Measurements from ENCODE around the gene DNAH6. TPM values are rescaled to one million over a fixed set of nuclear protein-coding genes. Genes with fewer than 3 reads are reported as not detected.
"Not testable (repeated sequence)": the region's sequence is repeated elsewhere in the genome, so short reads cannot be mapped to it uniquely, and the experiment has no call there.

DNAH6 gene
- polyA plus RNA-seq, 3 donors from 2014 or later: 0.07 TPM; not detected in 2

DNA sequence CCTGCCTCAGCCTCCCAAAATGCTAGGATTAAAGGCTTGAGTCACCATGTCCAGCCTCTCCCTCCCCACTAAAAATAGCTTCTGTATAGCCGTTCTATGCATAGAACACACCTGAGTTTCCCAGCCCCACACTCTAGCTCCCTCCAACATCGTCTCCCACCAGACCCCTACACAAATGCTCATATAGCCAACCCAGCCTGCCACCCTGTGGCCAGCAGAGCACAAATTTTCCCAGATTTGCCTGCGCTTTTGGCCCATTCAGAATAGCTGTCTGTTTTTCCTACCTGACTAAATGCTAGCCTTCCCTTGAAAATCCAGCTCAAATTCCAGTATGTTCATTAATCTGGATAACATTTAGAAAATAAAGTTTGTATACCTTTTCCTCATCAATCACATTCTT, 341.8 kb downstream of the DNAH6 start:
- H3K27ac Mint-ChIP-seq: peak overlapping the region in 3 of 6 donors; percentile 8 to 83 (median 71)
- H3K4me1 Mint-ChIP-seq: peaks cover 45 to 54% of the 10 kb centered on the region in 2 donors
- DNase-seq: no peak
- peaks cover 0 to 6% (median 2%) of the 10 kb centered on the region in 3 donors for H3K27me3 Mint-ChIP-seq (ENCODE audit: low read depth in 3 of 3)
- H3K9me3 Mint-ChIP-seq: peaks cover 0 to 3% (median 0%) of the 10 kb centered on the region in 6 donors
- H3K4me3 Mint-ChIP-seq: no peak overlapping the region
- peaks cover 0 to 2% (median 2%) of the 10 kb centered on the region in 3 donors for H3K36me3 Mint-ChIP-seq

DNA sequence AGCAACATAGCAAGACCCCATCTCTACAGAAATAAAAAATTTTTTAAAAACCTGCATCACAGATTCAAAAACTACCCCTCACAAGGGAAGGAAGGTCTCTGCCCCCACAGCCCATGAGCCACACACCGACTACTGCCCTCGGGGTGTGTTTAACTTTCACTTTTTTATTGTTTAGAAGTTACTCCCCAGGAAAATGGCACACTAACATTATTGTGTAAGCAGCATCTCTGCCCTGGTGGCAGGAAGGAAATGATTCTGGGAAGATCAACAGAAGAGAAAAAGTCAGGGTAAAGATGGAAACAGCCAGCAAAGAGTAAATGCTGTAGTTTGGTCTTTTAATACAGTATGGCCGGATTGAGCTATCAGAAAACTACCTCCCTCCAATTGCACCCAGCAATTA, 342.6 kb downstream of the DNAH6 start:
- H3K4me3 Mint-ChIP-seq: peak overlapping the region in 2 of 5 donors; percentile 2 to 25
- H3K36me3 Mint-ChIP-seq: no peaks in the 10 kb centered on the region
- no peaks in the 10 kb centered on the region for H3K9me3 Mint-ChIP-seq
- peak overlapping the region in 3 of 6 donors; percentile 18 to 65 (median 32) for H3K27ac Mint-ChIP-seq
- DNase-seq: no peak
- H3K27me3 Mint-ChIP-seq (ENCODE audit: low read depth in 3 of 3): peaks cover 0 to 9% (median 1%) of the 10 kb centered on the region in 3 donors
- H3K4me1 Mint-ChIP-seq: peaks cover 45 to 54% of the 10 kb centered on the region in 2 donors

DNA sequence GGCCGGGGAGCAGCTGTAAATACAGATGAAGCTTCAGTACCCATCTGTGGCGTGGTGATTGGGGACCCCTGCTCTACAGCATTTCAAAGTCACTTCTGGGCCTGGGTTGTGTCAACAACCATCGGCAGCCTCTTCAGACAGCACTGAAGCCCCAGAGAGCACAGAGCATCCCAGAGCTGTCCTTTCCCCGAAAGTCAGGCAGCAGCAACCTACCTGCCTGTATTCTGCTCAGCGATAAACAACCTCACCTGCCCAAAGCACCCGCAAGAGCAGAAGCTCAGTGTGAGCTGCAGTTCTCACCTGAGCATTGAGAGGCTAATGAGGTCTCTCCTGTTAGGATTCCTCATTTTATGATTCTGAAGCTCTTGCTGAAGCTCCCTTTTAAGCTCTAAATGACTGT, 345.2 kb downstream of the DNAH6 start:
- H3K27me3 Mint-ChIP-seq (ENCODE audit: low read depth in 3 of 3): peaks cover 1 to 9% (median 6%) of the 10 kb centered on the region in 3 donors
- DNase-seq: no peak
- no peaks in the 10 kb centered on the region for H3K36me3 Mint-ChIP-seq
- peak overlapping the region in 1 of 6 donors; percentile 37 for H3K27ac Mint-ChIP-seq
- H3K4me1 Mint-ChIP-seq: peaks cover 41 to 44% of the 10 kb centered on the region in 2 donors
- no peaks in the 10 kb centered on the region for H3K9me3 Mint-ChIP-seq
- H3K4me3 Mint-ChIP-seq: no peak overlapping the region

DNA sequence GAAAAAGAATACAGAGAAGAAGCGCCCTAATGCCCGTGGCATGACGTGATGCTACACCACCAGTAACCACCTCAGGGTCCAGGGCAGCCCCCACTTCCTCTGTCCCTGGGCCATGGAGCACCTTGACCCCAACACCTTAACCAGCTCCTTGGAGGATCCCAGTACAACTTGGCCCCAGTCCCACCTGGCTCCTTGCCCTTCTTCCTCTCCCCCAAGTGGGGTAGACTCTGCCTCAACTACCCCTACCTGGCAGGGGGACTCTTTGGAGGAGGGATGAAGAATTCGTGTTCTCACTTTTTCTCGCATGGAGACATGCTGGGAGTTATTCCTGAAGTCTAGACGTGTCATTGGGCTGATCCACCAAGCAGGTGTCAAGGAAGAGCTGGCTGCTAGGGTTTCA, 345.7 kb downstream of the DNAH6 start:
- H3K27ac Mint-ChIP-seq: peak overlapping the region in 2 of 6 donors; percentile 19 to 25
- H3K9me3 Mint-ChIP-seq: no peaks in the 10 kb centered on the region
- peaks cover 1 to 9% (median 6%) of the 10 kb centered on the region in 3 donors for H3K27me3 Mint-ChIP-seq (ENCODE audit: low read depth in 3 of 3)
- H3K4me3 Mint-ChIP-seq: no peak overlapping the region
- peaks cover 37 to 39% of the 10 kb centered on the region in 2 donors for H3K4me1 Mint-ChIP-seq
- H3K36me3 Mint-ChIP-seq: no peaks in the 10 kb centered on the region
- DNase-seq: no peak

DNA sequence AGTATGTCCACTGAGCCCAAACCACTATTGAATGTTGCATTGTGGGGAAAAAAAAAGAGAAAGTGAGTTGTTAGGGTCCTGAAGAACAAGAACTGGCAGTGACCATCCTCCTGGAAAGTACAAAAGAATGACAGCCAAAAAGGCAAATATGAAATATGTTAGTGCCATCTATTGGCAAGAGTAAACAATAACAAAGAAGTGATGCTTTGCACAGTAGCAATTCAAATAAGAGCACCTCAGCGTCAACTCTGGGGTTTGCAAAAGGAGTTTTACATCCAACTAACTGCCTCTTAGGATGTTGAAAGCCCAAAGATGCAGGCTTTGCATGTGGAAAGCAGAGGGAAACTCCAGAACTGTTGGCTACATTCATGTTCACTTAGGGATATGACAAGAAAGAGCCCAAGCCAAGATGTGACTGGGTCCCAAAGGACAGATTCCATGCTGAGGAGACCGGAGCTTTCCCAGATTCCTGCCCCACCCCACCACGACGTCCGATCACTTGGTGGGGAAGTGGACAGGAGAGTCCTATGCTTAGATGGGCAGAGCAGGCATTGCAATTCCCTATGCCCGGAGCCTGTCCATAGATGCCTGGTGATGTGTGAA, 349.0 kb downstream of the DNAH6 start:
- Mint-ChIP-seq H3K4me1 (peaks cover 9 to 15% of the 10 kb centered on the region in 2 donors), H3K4me3 (peak overlapping the region in 1 of 5 donors; percentile 15), H3K27ac (peak overlapping the region in 3 of 6 donors; percentile 22 to 63 (median 25)), H3K36me3 (no peaks in the 10 kb centered on the region), H3K27me3 (ENCODE audit: low read depth in 3 of 3) (peaks cover 0 to 9% (median 6%) of the 10 kb centered on the region in 3 donors), H3K9me3 (no peaks in the 10 kb centered on the region)
- DNase-seq: peak; percentile 50 to 60 (median 56)

DNA sequence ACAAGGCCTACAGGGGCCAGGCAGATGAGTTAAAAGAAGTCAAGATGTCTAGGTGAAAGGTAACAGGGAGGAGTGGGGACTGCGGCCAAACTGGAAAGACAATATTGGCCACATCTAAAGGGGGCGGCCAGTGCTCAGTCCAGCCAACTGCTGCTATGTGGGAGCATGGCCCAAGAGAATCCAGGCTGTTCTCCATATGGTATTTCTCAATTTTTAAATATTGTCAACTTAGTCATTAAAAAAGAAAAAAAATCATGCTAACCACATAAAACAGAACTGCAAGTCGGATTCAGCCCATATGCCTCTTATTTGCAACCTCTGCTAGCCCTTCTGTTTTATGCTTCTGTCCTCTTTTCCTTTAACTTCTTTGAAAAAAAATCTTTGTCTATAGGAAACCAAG, 349.8 kb downstream of the DNAH6 start:
- no peak overlapping the region for H3K27ac Mint-ChIP-seq
- no peak overlapping the region for H3K4me3 Mint-ChIP-seq
- no peaks in the 10 kb centered on the region for H3K9me3 Mint-ChIP-seq
- H3K27me3 Mint-ChIP-seq (ENCODE audit: low read depth in 3 of 3): peaks cover 0 to 9% (median 3%) of the 10 kb centered on the region in 3 donors
- DNase-seq: no peak
- H3K4me1 Mint-ChIP-seq: peaks cover 9 to 15% of the 10 kb centered on the region in 2 donors
- no peaks in the 10 kb centered on the region for H3K36me3 Mint-ChIP-seq

DNA sequence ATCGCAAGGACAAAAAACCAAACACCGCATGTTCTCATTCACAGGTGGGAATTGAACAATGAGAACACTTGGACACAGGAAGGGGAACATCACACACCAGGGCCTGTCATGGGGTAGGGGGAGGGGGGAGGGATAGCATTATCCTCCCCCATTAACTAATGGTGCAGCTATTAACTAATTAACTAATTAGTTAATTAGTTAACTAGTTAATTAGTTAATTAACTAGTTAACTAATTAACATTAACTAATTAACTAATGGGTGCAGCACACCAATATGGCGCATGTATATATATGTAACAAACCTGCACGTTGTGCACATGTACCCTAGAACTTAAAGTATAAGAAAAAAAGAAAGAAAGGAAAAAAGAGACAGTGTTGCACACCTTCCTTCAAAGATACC, 352.0 kb downstream of the DNAH6 start:
- not testable (repeated sequence) for H3K27ac Mint-ChIP-seq; DNase-seq; H3K36me3 Mint-ChIP-seq; H3K27me3 Mint-ChIP-seq (ENCODE audit: low read depth in 3 of 3); H3K9me3 Mint-ChIP-seq; H3K4me1 Mint-ChIP-seq; H3K4me3 Mint-ChIP-seq

Other genes starting within 250 kb of the DNAH6 start
- 100 to 1,000 TPM in 2 of 3 donors, 10 to 100 TPM in 1; 99.2 to 125 (median 105) TPM for gene SUCLG1, start 57.2 kb upstream of the DNAH6 start, polyA plus RNA-seq

All from immature natural killer cell (primary cell).